GM11168 (cell line): ENCODE measurements around the gene RHOV.

Experiments
- in situ Hi-C: fragments of 300-500 bp; cut with MboI; formaldehyde crosslinking; loops from one replicate; pipeline ENCODE4 v1.12.0; 2022; ENCODE audit warnings: low sequenced_read_pairs; ENCODE audit not compliant: unreplicated experiment

The RHOV gene

DNA sequence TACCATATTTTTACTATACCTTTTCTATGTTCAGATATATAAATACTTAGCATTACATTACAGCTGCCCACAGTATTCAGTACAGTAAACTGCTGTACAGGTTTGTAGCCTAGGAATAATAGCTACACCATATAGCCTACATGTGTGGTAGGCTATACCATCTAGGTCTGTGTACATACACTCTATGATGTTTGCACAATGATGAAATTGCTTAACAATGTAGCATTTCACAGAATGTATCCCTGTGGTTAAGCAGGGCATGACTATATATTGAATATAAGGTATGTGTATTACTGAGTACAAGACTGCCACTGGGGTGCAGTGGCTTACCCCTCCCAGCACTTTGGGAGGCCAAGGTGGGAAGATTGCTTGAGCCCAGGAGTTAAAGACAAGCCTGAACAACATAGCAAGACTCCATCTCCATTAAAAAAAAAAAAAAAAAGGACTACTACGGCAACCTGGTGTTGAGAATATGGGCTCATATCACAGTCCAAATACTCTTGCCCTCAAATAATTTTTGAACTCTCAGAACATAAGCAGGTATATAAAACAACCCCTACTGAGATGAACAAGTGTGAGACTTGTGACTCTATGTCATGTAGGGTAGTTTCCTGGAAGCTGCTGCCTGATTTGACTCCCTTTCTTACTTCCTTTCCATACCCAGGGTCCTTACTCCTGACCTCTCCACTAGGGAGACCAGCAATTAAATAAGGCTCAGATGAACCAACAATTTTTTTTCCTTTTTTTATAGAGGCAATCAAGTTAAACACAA is 50.3 kb downstream of the RHOV start:
- in situ Hi-C loops: no loop called here
